Activated B cell treated with CpG ODN at 0.5 μM for 24 hours (primary cell): ENCODE results near the gene ANKRD34A. TPM values are rescaled to one million over a fixed set of nuclear protein-coding genes. Genes with fewer than 3 reads are reported as not detected.
"Not testable (repeated sequence)": the region's sequence is repeated elsewhere in the genome, so short reads cannot be mapped to it uniquely, and the experiment has no call there.

Source experiments
- ATAC-seq: fragments of 200-7000 bp; cut with Tn5 transposase; one replicate; pipeline ENCODE4 v1.10.0; 2021; ENCODE audit warnings: low read depth, mild to moderate bottlenecking, moderate library complexity
- CTCF ChIA-PET: fragments of 350-600 bp; sonication (Branson Sonifier 250); formaldehyde crosslinking; loops from one replicate; lab custom pipeline; 2021; ENCODE audit warnings: antibody characterized with exemption; lab: Charles Lee
- POLR2A ChIA-PET: fragments of 350-600 bp; sonication (Branson Sonifier 250); formaldehyde crosslinking; loops from one replicate; lab custom pipeline; 2021; ENCODE audit warnings: antibody characterized with exemption; lab: Charles Lee
- DNase-seq: peaks from one replicate; pipeline ENCODE4 v3.0.0; 2022
- H3K27ac Mint-ChIP-seq: one replicate; pipeline ENCODE4 v1.8.0; 2020; ENCODE audit warnings: mixed read lengths
- H3K27me3 Mint-ChIP-seq: one replicate; pipeline ENCODE4 v1.8.0; 2021; ENCODE audit warnings: mixed read lengths
- H3K36me3 Mint-ChIP-seq: one replicate; pipeline ENCODE4 v1.8.0; 2021; ENCODE audit warnings: low read depth, mixed read lengths
- H3K4me1 Mint-ChIP-seq: one replicate; pipeline ENCODE4 v1.8.0; 2021; ENCODE audit warnings: mixed read lengths
- H3K4me3 Mint-ChIP-seq: one replicate; pipeline ENCODE4 v1.8.0; 2020; ENCODE audit warnings: mild to moderate bottlenecking, mixed read lengths
- H3K9me3 Mint-ChIP-seq: one replicate; pipeline ENCODE4 v1.8.0; 2020; ENCODE audit warnings: mixed read lengths
- CTCF ChIP-seq: fragments of 200-600 bp; IDR thresholded peaks from one replicate; pipeline ENCODE4 v1.8.0; 2022; ENCODE audit warnings: antibody characterized with exemption, mild to moderate bottlenecking
- intact Hi-C: fragments of 100-400 bp; cut with micrococcal nuclease; formaldehyde crosslinking; loops from one replicate; pipeline ENCODE4 v1.15.1; 2024
- total RNA-seq: library from RNA; stranded (reverse); gene quantifications from 2 replicates; pipeline ENCODE4 v1.2.3, GENCODE V29; 2022

Gene ANKRD34A
- total RNA-seq, 1 donor from 2014 or later = 1.4 TPM

GRCh38 chr1:145926686-145927062 lies 37.7 kb downstream of the ANKRD34A start:
- Mint-ChIP-seq H3K9me3 (no peaks in the 10 kb centered on the region), H3K4me1 (peaks cover 10% of the 10 kb centered on the region), H3K27me3 (no peaks in the 10 kb centered on the region), H3K27ac (no peak overlapping the region), H3K36me3 (peaks cover 14% of the 10 kb centered on the region), H3K4me3 (no peak overlapping the region)
- ChIA-PET CTCF (interaction anchor here (1.2 to 2.0 kb wide), 7 partner anchors 8 to 88 kb away, joined by 4 to 23 read pairs (median 9); partner anchors contain the start of genes ANKRD34A, LIX1L, NUDT17 and PEX11B), POLR2A (interaction anchor here (0.6 to 5.3 kb wide), 23 partner anchors 8 to 125 kb away, joined by 3 to 128 read pairs (median 9); partner anchors contain the start of genes ANKRD34A, ANKRD35, ITGA10 and LIX1L)
- no peak for TF ChIP-seq CTCF
- DNase-seq (peak; percentile 23), ATAC-seq (peak; percentile 3)
- intact Hi-C loops = loop anchor here (1.0 to 5.0 kb wide), 8 partner anchors 8 to 111 kb away; partner anchors contain the start of genes ANKRD34A, LIX1L, PEX11B and PIAS3

GRCh38 chr1:145922266-145922665 lies 42.1 kb downstream of the ANKRD34A start:
- Mint-ChIP-seq H3K4me3 (no peak overlapping the region), H3K27me3 (no peaks in the 10 kb centered on the region), H3K9me3 (no peaks in the 10 kb centered on the region), H3K27ac (no peak overlapping the region), H3K36me3 (peaks cover 24% of the 10 kb centered on the region), H3K4me1 (peaks cover 25% of the 10 kb centered on the region)
- ChIA-PET POLR2A (no interaction called here), CTCF (no interaction called here)
- no peak for TF ChIP-seq CTCF
- ATAC-seq = no peak
- intact Hi-C loops = no loop called here
- no peak for DNase-seq

GRCh38 chr1:145920297-145920696 lies 44.1 kb downstream of the ANKRD34A start:
- Mint-ChIP-seq H3K4me3 (peak overlapping the region; percentile 95), H3K36me3 (peaks cover 39% of the 10 kb centered on the region), H3K4me1 (peaks cover 34% of the 10 kb centered on the region)
- ATAC-seq, H3K27me3 Mint-ChIP-seq, H3K9me3 Mint-ChIP-seq, intact Hi-C loops, DNase-seq, CTCF ChIA-PET, H3K27ac Mint-ChIP-seq: not testable (repeated sequence)
- POLR2A ChIA-PET = interaction anchor here (0.6 to 3.9 kb wide), 4 partner anchors 8 to 119 kb away, joined by 6 to 109 read pairs (median 52); partner anchors contain the start of genes PIAS3 and RBM8A

GRCh38 chr1:145918992-145919939 lies 45.1 kb downstream of the ANKRD34A start:
- ATAC-seq = peak; percentile 6

More at GRCh38 chr1:145918992-145919939, 45.1 kb downstream of the ANKRD34A start:
- CTCF ChIA-PET = interaction anchor here (1.2 to 2.2 kb wide), 5 partner anchors 8 to 74 kb away, joined by 3 to 8 read pairs (median 4); partner anchors contain the start of genes ANKRD34A, NUDT17, PIAS3 and POLR3GL
- Mint-ChIP-seq H3K4me3 (peak overlapping the region; percentile 95), H3K9me3 (no peaks in the 10 kb centered on the region), H3K27ac (peak overlapping the region; percentile 93), H3K4me1 (peaks cover 35% of the 10 kb centered on the region), H3K36me3 (peaks cover 45% of the 10 kb centered on the region), H3K27me3 (no peaks in the 10 kb centered on the region)
- no peak for DNase-seq
- POLR2A ChIA-PET = interaction anchor here (0.7 to 3.9 kb wide), 26 partner anchors 9 to 1681 kb away, joined by 3 to 109 read pairs (median 6); partner anchors contain the start of genes ANKRD34A, ANKRD35, ITGA10 and LIX1L
- no peak for TF ChIP-seq CTCF
- intact Hi-C loops = loop anchor here (1.0 kb wide), 3 partner anchors 8 to 60 kb away; partner anchors contain the start of genes LIX1L, PIAS3 and RBM8A
